ENCODE measurements around the gene NGLY1.

- TF ChIP-seq, protein P1, sequence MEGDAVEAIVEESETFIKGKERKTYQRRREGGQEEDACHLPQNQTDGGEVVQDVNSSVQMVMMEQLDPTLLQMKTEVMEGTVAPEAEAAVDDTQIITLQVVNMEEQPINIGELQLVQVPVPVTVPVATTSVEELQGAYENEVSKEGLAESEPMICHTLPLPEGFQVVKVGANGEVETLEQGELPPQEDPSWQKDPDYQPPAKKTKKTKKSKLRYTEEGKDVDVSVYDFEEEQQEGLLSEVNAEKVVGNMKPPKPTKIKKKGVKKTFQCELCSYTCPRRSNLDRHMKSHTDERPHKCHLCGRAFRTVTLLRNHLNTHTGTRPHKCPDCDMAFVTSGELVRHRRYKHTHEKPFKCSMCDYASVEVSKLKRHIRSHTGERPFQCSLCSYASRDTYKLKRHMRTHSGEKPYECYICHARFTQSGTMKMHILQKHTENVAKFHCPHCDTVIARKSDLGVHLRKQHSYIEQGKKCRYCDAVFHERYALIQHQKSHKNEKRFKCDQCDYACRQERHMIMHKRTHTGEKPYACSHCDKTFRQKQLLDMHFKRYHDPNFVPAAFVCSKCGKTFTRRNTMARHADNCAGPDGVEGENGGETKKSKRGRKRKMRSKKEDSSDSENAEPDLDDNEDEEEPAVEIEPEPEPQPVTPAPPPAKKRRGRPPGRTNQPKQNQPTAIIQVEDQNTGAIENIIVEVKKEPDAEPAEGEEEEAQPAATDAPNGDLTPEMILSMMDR (IDR thresholded peaks at IDR 0.05) = no peak
- no peak for TF ChIP-seq EP300 (IDR thresholded peaks at IDR 0.05)
These were observed 37.7 kb upstream of the NGLY1 start for GRCh38 chr3:25820816-25821486.

Data from tibial nerve (tissue), 4 donors.